Stimulated activated CD8-positive, alpha-beta memory T cell treated with anti-CD3 and anti-CD28 coated beads, Interleukin-7, amount 100 ng/mL, for 1 hour (primary cell): ENCODE data around the gene OR52A5.

Source experiments
- DNase-seq, 2 donors: peaks; one replicate each; pipeline ENCODE4 v3.0.0-alpha.2; 2020; ENCODE audit warnings: low read depth in 2 of 2

The OR52A5 gene

DNA sequence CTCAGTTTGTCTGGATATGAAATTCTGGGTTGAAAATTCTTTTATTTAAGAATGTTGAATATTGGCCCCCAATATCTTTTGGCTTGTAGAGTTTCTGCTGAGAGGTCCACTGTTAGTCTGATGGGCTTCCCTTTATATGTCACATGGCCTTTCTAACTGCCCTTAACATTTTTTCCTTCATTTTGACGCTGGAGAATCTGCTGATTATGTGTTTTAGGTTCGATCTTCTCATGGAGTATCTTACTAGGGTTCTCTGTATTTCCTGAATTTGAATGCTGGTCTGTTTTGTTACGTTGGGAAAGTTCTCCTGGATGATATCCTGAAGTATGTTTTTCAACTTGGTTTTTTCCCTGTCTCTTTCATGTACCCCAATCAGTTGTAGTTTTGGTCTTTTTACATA lies 22.8 kb downstream of the OR52A5 start:
- no peak for DNase-seq

DNA sequence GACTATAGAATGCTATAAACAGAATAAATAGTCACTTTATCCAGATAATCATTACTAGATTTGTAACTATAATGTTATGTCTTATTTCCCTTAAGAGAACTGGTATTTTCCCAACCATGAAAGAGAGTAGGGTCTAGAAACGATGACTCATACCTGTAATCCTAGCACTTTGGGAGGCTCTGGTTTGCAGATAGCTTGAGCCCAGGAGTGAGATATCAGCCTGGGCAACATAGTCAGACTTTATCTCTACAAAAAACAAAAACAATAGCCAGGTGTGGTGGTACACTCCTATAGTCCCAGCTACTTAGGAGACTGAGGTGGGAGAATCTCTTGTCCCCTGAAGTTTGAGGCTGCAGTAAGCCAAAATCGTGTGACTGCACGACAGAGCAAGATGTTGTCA lies 30.9 kb downstream of the OR52A5 start:
- no peak for DNase-seq

DNA sequence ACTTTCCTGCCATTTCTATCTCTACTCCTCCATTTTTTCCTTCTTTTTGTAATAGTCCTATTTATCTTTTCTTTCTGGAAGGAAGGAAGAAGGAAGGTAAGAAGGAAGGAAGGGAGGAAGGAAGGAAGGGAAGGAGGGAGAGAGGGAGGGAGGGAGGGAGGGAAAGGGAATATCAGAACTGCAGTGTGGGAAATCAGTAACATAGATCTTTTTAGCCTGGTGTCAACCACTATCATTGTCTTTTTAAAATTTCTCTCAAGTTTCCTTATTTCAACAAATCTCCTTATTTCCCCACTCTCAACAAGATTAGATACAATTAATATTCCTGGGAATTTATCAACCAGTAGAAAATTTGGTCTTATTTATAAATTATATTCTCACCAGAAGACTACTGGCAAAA lies 35.1 kb downstream of the OR52A5 start:
- DNase-seq: no peak

DNA sequence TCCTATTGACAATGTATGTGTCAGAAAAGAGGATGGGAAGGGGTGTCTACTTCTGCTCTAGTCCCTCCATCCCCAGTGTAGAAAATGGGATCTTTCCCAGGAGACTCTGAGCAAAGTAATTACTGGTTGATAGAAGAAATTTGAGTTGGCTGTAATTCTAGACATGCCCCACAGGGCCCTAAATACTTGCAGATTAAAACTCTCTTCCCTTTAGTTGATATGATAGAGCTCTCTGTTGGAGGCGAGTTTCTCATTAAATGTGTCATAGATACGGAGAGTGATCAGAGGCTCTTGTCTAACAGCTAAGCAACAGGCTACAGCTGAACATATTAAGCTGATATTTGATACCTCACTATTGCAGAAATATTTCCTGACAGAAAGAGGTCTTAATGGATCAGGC lies 35.9 kb downstream of the OR52A5 start:
- no peak for DNase-seq

DNA sequence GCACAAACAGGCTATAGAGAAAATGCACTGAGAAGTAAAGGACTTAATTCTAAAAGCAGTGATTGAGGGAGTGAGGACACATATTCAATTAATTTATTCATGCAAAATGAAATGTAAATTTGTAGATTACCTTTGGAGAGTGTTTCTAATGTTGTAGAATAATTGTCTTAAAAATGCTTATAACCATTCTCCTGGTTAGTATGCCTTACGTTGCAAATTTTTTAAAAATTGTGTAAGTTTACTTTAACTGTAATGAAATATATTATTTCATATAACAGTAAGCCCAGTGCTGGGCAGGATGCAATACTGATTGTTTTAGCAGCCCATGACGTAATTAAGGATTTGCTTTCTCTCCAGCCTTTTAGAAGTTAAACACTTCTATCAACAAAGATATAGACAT lies 42.1 kb downstream of the OR52A5 start:
- no peak for DNase-seq

GRCh38 chr11:5092821-5093585 lies 45.2 kb downstream of the OR52A5 start:
- DNase-seq: no peak

DNA sequence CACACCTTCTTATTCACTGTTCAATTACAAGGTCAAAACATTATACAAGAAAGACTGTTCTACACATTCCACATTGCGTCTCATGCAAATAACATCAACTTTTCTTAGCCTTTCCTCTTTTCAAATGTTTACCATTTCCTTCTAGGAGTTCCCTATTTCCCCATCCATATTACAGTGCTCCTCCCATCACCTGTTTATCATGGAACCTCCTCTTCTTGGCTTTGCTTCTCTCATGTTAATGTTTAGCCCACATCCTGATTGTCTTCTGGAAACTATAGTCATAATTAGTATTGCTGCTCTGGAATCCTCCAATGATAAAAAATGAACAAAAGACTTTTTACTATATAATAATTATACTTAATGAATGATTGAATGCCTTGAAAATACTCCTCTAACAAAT lies 47.5 kb downstream of the OR52A5 start:
- DNase-seq: no peak

- DNase-seq: no peak
Measured at GRCh38 chr11:5088556-5088955, 49.6 kb downstream of the OR52A5 start.

DNA sequence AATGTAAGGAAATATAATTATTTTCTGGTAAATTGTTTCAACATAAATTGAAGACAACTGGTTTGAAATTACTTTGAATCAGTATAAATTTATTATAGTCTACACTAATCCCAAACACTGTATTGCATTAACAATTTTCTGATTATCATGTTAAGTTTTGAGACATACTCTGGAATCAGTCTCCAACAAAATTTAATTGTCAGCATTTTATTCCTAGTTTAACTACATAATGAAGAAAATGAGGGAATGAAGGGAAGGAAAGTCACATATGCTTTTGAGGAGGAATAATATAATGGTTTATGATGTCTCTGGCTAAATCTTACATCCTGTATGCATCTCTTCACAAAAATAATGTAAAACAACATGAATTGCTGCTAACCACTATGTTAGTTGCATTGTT lies 54.6 kb downstream of the OR52A5 start:
- no peak for DNase-seq

GRCh38 chr11:5081405-5081804 lies 56.8 kb downstream of the OR52A5 start:
- DNase-seq: no peak
